Right cardiac atrium (tissue), 5 donors: ENCODE measurements around the gene RBPJ. TPM values are rescaled to one million over a fixed set of nuclear protein-coding genes. Genes with fewer than 3 reads are reported as not detected.

Experiments used
- ATAC-seq, 2 donors: fragments of 200-7000 bp; cut with Tn5 transposase; one replicate each; pipeline versions ENCODE4 v1.8.0 to v1.9.1; 2020; ENCODE audit warnings: moderate library complexity in 2 of 2, mild to moderate bottlenecking in 1 of 2
- DNase-seq, 3 donors: peaks; one replicate each; pipeline ENCODE4 v3.0.0-alpha.2; 2020
- H3K27ac ChIP-seq: one replicate; pipeline ENCODE4 v1.5.1; 2013; ENCODE audit warnings: mild to moderate bottlenecking, low read length, control low read depth, moderate library complexity
- H3K27me3 ChIP-seq: one replicate; pipeline ENCODE4 v1.6.1; 2013; ENCODE audit not compliant: control insufficient read depth, insufficient read depth
- H3K4me1 ChIP-seq: one replicate; pipeline ENCODE4 v1.6.1; 2013; ENCODE audit warnings: low read length; ENCODE audit not compliant: control insufficient read depth, insufficient read depth
- H3K4me3 ChIP-seq: one replicate; pipeline ENCODE4 v1.5.1; 2013; ENCODE audit warnings: low read length, control low read depth
- H3K9me3 ChIP-seq: one replicate; pipeline ENCODE4 v1.6.1; 2013; ENCODE audit warnings: low read length; ENCODE audit not compliant: control insufficient read depth
- WGBS: extraction: QIAGEN DNeasy Blood & Tissue Kit; methylation state at CpG from one replicate; pipeline ENCODE4 v1.1.7; 2013; 5-methylcytosine and 5-hydroxymethylcytosine counted together
- intact Hi-C, 4 donors: fragments of 100-400 bp; cut with DNase I; formaldehyde crosslinking; loops; one replicate each; pipeline versions ENCODE4 v1.11.0 to v1.14.0; 2022 to 2023
- polyA plus RNA-seq: library from polyadenylated mRNA; stranded (reverse); fragments of 200-250 nt; gene quantifications from one replicate; pipeline ENCODE4 v1.2.3, GENCODE V29; 2013
- total RNA-seq, 4 donors: library from RNA; stranded (reverse); fragmentation: NEBNext Ultra II Directional; extraction: Animal tissue kit (Norgen Biotek cat#: 25700); gene quantifications; one replicate each; pipeline ENCODE4 v1.2.1, GENCODE V29; 2021
- donor health status: healthy with polysubstance abuse.
- donor health status: DM: no; HTN: yes; CAD: no.
- donor health status: DM: no; HTN: no; CAD: no.
- donor health status: DM: no; HTN: yes; CAD: no; lungs with severe emphysema.
- donor health status: DM: yes; HTN: yes; CAD: no.

The RBPJ gene
- total and polyA plus RNA-seq, 5 donors: 22.2 to 45.9 (median 43.0) TPM

DNA sequence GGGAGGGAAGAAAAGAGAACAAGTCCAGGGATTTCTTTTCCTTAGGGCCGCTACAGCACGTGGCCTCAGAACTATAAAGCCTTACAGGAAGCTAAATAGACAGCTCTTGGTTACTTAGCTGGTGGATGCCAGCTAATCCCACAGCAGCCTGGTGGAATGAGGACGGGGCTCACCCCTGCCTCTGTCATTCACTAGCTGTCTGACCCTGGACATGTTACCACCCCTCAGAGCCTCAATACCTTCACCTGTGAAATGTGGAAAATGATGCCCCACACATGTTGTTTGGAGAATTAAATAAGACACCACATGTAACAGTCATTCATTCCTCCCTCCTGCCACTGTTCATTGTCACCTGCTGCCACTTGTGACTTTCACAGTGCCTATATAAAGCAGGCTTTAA is 153.7 kb downstream of the RBPJ start:
- 75% methylated on average over 3 of the region's 3 CpGs for WGBS
- DNase-seq: no peak

DNA sequence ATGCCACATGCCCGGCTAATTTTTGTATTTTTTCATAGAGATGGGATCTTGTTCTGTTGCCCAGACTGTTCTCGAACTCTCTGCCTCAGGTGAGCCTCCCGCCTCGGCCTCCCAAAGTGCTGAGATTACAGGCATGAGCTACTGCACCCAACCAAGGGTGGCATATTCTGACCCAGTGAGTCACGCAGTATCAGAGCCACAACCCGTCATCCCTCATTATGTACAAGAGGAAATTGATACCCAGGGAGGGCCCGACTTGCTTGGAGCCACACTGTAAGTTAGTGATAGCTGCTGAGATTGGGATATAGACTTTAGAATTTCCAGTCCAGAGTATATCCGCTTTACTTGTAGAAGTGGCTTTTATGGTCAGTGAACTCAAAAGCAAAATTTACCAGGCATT is 154.9 kb downstream of the RBPJ start:
- H3K27ac ChIP-seq: no peak overlapping the region
- intact Hi-C loops: no loop called here
- no peaks in the 10 kb centered on the region for H3K9me3 ChIP-seq
- no peak overlapping the region for H3K4me3 ChIP-seq
- no peaks in the 10 kb centered on the region for H3K4me1 ChIP-seq
- ATAC-seq: no peak
- no peaks in the 10 kb centered on the region for H3K27me3 ChIP-seq
- WGBS: 91% methylated on average over 8 of the region's 8 CpGs
- no peak for DNase-seq

More for the DNA sequence above, 153.7 kb downstream of the RBPJ start:
- no peaks in the 10 kb centered on the region for H3K4me1 ChIP-seq
- H3K4me3 ChIP-seq: no peak overlapping the region
- no peak for ATAC-seq
- no peaks in the 10 kb centered on the region for H3K27me3 ChIP-seq
- intact Hi-C loops: no loop called here
- no peaks in the 10 kb centered on the region for H3K9me3 ChIP-seq
- no peak overlapping the region for H3K27ac ChIP-seq

DNA sequence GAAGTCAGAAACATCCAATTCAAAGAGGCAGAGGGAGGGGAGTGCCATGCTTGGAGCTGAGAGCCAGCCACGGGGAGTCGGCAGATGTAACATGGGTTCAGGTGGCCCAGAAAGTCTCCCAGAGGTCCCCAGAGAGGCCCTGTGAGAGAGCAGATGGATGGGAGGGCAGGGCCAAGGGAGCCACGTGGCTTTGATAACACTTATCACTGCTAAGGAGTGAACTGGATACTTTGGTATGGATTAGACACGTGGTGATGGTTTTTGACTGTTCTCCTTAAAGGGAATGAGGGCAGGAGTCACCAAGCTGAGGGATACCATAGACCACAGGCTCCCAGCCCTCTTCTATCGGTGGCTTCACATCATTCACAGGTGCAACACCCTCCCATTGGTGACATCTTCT is 155.7 kb downstream of the RBPJ start:
- intact Hi-C loops: no loop called here
- ATAC-seq: no peak
- 48% methylated on average over 5 of the region's 5 CpGs for WGBS
- H3K9me3 ChIP-seq: no peaks in the 10 kb centered on the region
- no peak overlapping the region for H3K27ac ChIP-seq
- H3K4me1 ChIP-seq: no peaks in the 10 kb centered on the region
- no peak overlapping the region for H3K4me3 ChIP-seq
- DNase-seq: no peak
- H3K27me3 ChIP-seq: no peaks in the 10 kb centered on the region

DNA sequence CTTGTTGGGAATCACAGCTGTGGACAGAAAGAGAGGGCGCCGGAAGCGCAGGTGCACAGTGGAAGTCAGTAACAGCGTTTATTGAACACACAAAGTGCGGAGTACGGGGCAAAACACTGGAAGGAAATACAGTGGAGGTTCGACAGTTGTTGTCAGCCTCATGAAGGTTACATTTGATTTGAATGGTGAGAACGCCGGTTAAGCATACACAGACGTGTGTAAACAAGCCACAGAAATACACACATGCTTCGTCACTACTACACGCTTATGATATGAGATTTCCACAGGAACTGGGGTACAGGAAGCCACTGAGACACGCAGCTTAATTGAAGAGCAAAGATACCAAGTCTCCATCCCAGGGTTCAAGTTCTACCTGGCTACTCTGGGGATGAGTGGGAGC is 157.5 kb downstream of the RBPJ start:
- DNase-seq (no peak), ATAC-seq (no peak)
- Histone ChIP-seq H3K4me3 (no peak overlapping the region), H3K9me3 (no peaks in the 10 kb centered on the region), H3K27ac (no peak overlapping the region), H3K27me3 (no peaks in the 10 kb centered on the region), H3K4me1 (no peaks in the 10 kb centered on the region)
- 90% methylated on average over 13 of the region's 13 CpGs for WGBS
- intact Hi-C loops: no loop called here

DNA sequence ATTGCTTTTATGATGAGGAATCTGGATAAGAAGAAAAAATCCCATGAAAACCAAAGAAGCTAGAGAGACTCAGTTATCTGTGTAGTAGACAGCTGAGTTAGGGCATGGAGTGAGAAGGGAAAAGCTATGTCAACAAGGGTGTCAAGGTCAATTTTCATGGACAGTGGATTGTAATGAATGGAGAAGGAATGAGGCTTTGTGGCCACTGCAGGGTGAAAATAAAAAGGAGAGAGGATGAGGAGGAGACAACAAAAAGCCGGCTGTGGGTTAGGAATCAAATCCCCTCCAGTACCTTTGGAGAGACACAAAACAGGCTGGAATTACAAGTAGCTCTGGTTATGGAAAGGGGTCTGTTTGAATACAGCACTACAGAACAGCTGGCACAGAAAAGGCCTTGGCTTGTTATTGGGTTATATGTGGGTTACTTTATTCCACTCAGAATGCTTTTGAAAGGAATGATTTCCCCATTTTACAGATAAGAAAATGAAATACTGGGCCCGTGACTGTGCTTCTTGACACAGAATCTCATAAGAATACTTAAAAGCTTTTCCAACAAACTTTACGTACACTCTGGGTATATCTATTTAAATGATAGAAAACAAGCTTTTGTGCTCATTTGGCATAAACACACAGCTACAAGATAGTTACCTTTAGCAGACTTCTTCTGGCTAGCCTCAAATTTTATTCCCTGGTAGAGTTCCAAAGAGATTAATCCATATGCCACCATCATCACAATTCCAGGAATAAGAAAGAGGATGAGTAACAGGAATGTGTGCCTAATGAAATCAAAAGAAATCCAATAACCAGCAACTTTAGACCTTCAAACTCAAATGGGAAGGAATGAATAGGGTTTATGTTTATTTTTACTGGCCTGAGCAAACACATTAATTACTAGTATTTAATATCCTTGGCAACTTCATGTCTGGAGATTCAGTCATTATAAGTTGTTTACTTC is 162.0 kb downstream of the RBPJ start:
- Histone ChIP-seq H3K27ac (no peak overlapping the region), H3K4me1 (no peaks in the 10 kb centered on the region), H3K4me3 (no peak overlapping the region), H3K27me3 (no peaks in the 10 kb centered on the region), H3K9me3 (no peaks in the 10 kb centered on the region)
- WGBS: 61% methylated on average over 3 of the region's 3 CpGs
- ATAC-seq (no peak), DNase-seq (no peak)
- intact Hi-C loops: no loop called here

DNA sequence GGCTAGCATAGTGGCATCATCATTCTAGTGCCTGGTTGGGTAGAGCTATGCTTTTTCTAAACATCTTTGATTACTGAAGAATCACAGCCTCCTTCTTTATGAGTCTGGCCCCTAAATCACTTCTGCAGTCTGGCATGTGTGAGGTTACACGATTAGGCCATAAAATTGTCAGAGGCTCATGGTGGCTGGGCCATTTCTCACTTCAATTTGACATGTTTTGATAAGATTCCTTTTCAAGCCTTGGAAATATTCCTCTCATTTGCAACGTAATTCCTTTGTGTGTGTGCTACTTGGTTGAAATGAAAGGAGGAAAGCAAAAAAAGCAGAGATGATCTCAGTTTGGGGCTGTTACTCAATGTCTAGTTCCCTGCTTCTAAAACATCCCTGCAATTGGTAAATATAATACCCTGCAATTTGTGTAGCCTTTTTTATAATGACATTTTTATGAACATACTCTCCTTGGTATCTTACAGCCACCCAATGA is 163.3 kb downstream of the RBPJ start:
- Histone ChIP-seq H3K27ac (no peak overlapping the region), H3K27me3 (no peaks in the 10 kb centered on the region), H3K4me3 (no peak overlapping the region), H3K9me3 (no peaks in the 10 kb centered on the region), H3K4me1 (no peaks in the 10 kb centered on the region)
- intact Hi-C loops: no loop called here
- peak in 1 of 2 donors; percentile 71 for ATAC-seq
- 25% methylated on average over 2 of the region's 2 CpGs for WGBS
- DNase-seq: no peak

DNA sequence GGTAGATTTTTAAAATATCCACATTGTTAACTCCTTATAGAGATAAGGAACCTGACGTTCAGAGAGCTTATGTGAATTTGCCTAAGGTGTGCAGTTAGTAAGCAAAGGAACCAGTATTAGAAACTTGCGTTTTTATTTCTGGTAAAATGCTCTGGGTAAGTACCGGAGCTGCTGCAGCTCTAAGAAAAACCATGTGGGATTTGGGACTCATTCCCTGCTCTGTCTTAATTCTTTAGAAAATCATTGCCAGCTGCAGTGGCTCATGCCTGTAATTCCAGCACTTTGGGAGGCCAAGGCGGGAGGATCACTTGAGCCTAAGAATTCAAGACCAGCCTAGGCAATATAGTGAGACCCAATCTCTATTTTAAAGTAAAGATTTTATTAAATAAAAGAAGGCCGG is 163.7 kb downstream of the RBPJ start:
- Histone ChIP-seq H3K4me3 (no peak overlapping the region), H3K4me1 (no peaks in the 10 kb centered on the region), H3K27me3 (no peaks in the 10 kb centered on the region), H3K9me3 (no peaks in the 10 kb centered on the region), H3K27ac (no peak overlapping the region)
- ATAC-seq (no peak), DNase-seq (peak in 1 of 3 donors; percentile 45)
- 69% methylated on average over 5 of the region's 5 CpGs for WGBS
- intact Hi-C loops: no loop called here

Other genes starting within 250 kb of the RBPJ start
- under 1 TPM in 1 of 4 donors, not detected in 3; 0.29 TPM for gene CCKAR, start 169.5 kb downstream of the RBPJ start, total RNA-seq
- gene CCKAR, start 169.5 kb downstream of the RBPJ start, polyA plus RNA-seq: not detected